GM20431 (cell line): ENCODE results near the gene NR2E3.

Source experiments
- in situ Hi-C: fragments of 300-500 bp; cut with MseI, MboI; formaldehyde crosslinking; loops from one replicate; pipeline ENCODE4 v1.15.0; 2020; ENCODE audit warnings: low sequenced_read_pairs; ENCODE audit not compliant: unreplicated experiment

The NR2E3 gene

GRCh38 chr15:71810256-71811035 is at the start of gene NR2E3:
NR2E3 (plus strand) TSS chr15:71810554; CDS start chr15:71810744, 190 bp downstream.
- in situ Hi-C loops, result no loop called here

- in situ Hi-C loops, result no loop called here
Measured at GRCh38 chr15:71760852-71761251, 49.5 kb upstream of the NR2E3 start.

GRCh38 chr15:71761649-71762048 is 48.7 kb upstream of the NR2E3 start:
- in situ Hi-C loops, result no loop called here

GRCh38 chr15:71768184-71768583 is 42.2 kb upstream of the NR2E3 start:
- in situ Hi-C loops, result no loop called here

- in situ Hi-C loops, result no loop called here
Measured at GRCh38 chr15:71773206-71773859, 37.0 kb upstream of the NR2E3 start.

- in situ Hi-C loops, result no loop called here
Measured at GRCh38 chr15:71775856-71776255, 34.5 kb upstream of the NR2E3 start.

GRCh38 chr15:71776304-71776703 is 34.0 kb upstream of the NR2E3 start:
- in situ Hi-C loops, result no loop called here

- in situ Hi-C loops, result no loop called here
Measured at GRCh38 chr15:71777216-71777943, 33.0 kb upstream of the NR2E3 start.

- in situ Hi-C loops, result no loop called here
Measured at GRCh38 chr15:71779073-71779797, 31.1 kb upstream of the NR2E3 start.

- in situ Hi-C loops, result loop anchor here (10.0 kb wide), 1 partner anchor 374 kb away; no protein-coding TSS in a partner anchor
Measured at GRCh38 chr15:71780115-71780976, 30.0 kb upstream of the NR2E3 start.

- in situ Hi-C loops, result loop anchor here (10.0 kb wide), 1 partner anchor 373 kb away; no protein-coding TSS in a partner anchor
Measured at GRCh38 chr15:71781179-71781964, 29.0 kb upstream of the NR2E3 start.

- in situ Hi-C loops, result loop anchor here (10.0 kb wide), 1 partner anchor 373 kb away; no protein-coding TSS in a partner anchor
Measured at GRCh38 chr15:71781965-71782265, 28.4 kb upstream of the NR2E3 start.

- in situ Hi-C loops, result loop anchor here (10.0 kb wide), 1 partner anchor 372 kb away; no protein-coding TSS in a partner anchor
Measured at GRCh38 chr15:71782422-71783165, 27.8 kb upstream of the NR2E3 start.

- in situ Hi-C loops, result loop anchor here (10.0 kb wide), 1 partner anchor 370 kb away; no protein-coding TSS in a partner anchor
Measured at GRCh38 chr15:71784719-71785118, 25.6 kb upstream of the NR2E3 start.

- in situ Hi-C loops, result loop anchor here (10.0 kb wide), 1 partner anchor 369 kb away; no protein-coding TSS in a partner anchor
Measured at GRCh38 chr15:71785996-71786395, 24.4 kb upstream of the NR2E3 start.

- in situ Hi-C loops, result loop anchor here (10.0 kb wide), 1 partner anchor 368 kb away; no protein-coding TSS in a partner anchor
Measured at GRCh38 chr15:71786673-71787072, 23.7 kb upstream of the NR2E3 start.
